Activated T-helper 2 cell treated with anti-CD3 and anti-CD28 coated beads, Interferon-gamma antibody, Interleukin-2, Interleukin-4, amounts not matched to agents 10 μg/mL and 5 μg/mL and 100 μg/mL, durations not matched to agents 14 hours and 24 hours and 36 hours (primary cell): ENCODE data around the gene TTLL11. TPM values are rescaled to one million over a fixed set of nuclear protein-coding genes. Genes with fewer than 3 reads are reported as not detected.
"Not testable (repeated sequence)": the region's sequence is repeated elsewhere in the genome, so short reads cannot be mapped to it uniquely, and the experiment has no call there.

Experiments used
- DNase-seq: peaks from one replicate; pipeline ENCODE4 v3.0.0; 2021; ENCODE audit warnings: low spot score
- H3K27ac Mint-ChIP-seq: one replicate; pipeline ENCODE4 v1.8.0; 2021; ENCODE audit warnings: mixed read lengths
- H3K27me3 Mint-ChIP-seq: one replicate; pipeline ENCODE4 v1.8.0; 2021; ENCODE audit warnings: low read depth, mixed read lengths
- H3K36me3 Mint-ChIP-seq: one replicate; pipeline ENCODE4 v1.8.0; 2021; ENCODE audit warnings: low read depth, mixed read lengths
- H3K4me1 Mint-ChIP-seq: one replicate; pipeline ENCODE4 v1.8.0; 2021; ENCODE audit warnings: low read depth, mixed read lengths
- H3K4me3 Mint-ChIP-seq: one replicate; pipeline ENCODE4 v1.8.0; 2021; ENCODE audit warnings: low read depth, mild to moderate bottlenecking, moderate library complexity, mixed read lengths
- H3K9me3 Mint-ChIP-seq: one replicate; pipeline ENCODE4 v1.8.0; 2021; ENCODE audit warnings: mixed read lengths
- intact Hi-C: fragments of 100-400 bp; cut with micrococcal nuclease; formaldehyde crosslinking; loops from one replicate; pipeline ENCODE4 v1.15.1; 2023
- total RNA-seq: library from RNA; stranded (reverse); gene quantifications from 2 replicates; pipeline ENCODE4 v1.2.3, GENCODE V29; 2022

Gene TTLL11
- total RNA-seq, 1 donor from 2014 or later = 2.2 TPM

DNA sequence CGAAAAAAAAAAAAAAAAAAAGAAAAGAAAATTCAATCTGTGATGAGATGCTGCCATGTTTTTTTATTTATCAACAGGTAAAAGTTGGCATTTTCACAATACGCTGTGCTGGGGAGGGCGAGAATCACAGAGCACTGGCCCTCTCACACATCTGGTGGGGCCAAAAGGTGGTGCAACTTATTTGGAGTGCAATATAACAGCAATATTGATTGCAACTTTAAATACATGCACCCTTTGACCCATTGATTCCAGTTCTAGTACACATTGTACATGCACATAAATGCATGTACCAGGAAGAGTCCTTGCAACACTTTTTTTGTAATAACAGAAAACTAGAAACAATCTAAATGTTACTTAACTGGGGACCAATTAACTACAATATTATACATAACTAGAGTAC, 282.6 kb downstream of the TTLL11 start:
- H3K9me3 Mint-ChIP-seq = no peaks in the 10 kb centered on the region
- no peaks in the 10 kb centered on the region for H3K36me3 Mint-ChIP-seq
- no peak overlapping the region for H3K27ac Mint-ChIP-seq
- no peaks in the 10 kb centered on the region for H3K27me3 Mint-ChIP-seq
- H3K4me3 Mint-ChIP-seq = no peak overlapping the region
- no peaks in the 10 kb centered on the region for H3K4me1 Mint-ChIP-seq
- intact Hi-C loops = no loop called here
- DNase-seq = no peak

DNA sequence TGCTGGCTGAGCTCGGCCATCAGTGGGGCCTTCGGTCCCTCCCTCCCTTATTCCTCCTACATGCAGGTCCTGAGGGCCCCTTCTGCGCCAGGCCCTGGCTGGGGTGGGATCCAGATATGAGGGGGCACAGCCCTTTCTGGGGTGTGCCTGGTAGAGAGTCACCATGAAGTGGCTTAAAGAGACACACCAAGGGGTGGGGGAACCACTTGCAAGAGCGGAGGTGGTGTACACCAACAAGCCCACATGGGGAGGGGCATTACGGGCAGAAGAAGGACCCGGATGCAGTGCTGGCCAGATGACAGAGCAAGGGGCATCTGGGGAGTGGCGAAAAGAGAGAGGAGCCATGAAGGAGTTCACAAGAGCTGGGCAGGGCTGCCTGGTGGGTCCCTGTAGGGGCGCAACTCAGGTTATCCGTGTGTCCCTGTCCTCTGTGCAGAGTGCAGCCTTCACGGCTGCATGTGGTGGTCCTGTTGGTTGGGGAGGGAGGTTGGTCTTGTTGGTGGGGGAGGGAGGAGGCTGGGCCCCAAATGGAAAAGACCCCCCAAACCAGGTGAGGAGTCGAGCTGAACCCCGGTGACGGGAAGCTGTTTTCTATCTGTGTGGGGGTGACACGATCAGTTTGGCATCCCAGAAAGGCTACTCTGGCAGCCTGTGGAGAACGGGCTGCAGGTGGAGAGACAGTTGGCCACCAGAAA, 283.6 kb downstream of the TTLL11 start:
- Mint-ChIP-seq H3K4me3 (no peak overlapping the region), H3K27me3 (no peaks in the 10 kb centered on the region), H3K27ac (no peak overlapping the region), H3K9me3 (peaks cover 6% of the 10 kb centered on the region), H3K36me3 (no peaks in the 10 kb centered on the region), H3K4me1 (no peaks in the 10 kb centered on the region)
- DNase-seq = no peak
- intact Hi-C loops = no loop called here

DNA sequence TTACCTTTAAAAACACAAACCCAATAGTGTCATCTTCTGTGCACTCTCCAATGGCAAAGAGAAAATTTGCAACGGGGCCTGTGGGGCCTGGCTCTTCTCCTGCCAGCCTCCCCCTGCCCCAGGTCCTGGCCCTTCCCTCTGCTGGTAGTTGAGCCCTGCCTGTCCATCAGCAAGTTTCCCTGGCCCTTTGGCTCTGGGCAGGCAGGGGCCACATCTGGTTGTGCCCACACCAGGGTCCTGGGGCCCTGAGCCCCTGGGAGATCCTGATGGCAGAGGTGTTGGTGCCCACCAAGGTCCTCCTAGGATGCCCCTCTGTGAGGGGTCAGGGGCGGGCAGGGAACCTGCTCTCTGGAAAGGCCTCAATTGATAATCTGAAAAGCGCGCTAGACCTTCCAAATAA, 284.3 kb downstream of the TTLL11 start:
- intact Hi-C loops = no loop called here
- no peak for DNase-seq
- H3K4me1 Mint-ChIP-seq = no peaks in the 10 kb centered on the region

DNA sequence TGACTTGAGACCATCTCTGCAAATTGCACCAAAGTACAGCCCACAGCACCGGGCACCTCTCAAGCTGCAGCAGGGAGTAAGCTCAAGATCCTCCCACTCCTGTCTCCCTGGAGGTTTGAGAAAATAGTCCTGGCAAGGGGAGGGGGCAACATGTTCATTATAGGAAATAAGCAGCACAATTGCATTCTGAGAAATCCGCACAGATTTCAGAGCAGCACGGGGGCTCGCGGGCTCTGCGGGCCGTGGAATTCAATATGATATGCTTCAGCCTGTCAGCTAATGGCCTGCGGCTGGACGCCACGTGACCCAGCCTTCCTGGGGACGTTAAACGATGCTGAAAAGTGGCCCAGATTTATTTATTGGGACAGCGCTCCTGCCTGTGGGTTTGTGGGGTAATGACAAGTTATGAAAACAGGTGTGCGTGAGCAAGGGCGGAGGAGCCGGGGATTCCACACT, 285.3 kb downstream of the TTLL11 start:
- intact Hi-C loops = no loop called here
- H3K4me3 Mint-ChIP-seq = no peak overlapping the region
- H3K9me3 Mint-ChIP-seq = peaks cover 6% of the 10 kb centered on the region
- H3K27ac Mint-ChIP-seq = no peak overlapping the region
- no peaks in the 10 kb centered on the region for H3K36me3 Mint-ChIP-seq
- no peaks in the 10 kb centered on the region for H3K27me3 Mint-ChIP-seq
- no peak for DNase-seq
- no peaks in the 10 kb centered on the region for H3K4me1 Mint-ChIP-seq

More for the DNA sequence above, 284.3 kb downstream of the TTLL11 start:
- Mint-ChIP-seq H3K4me3 (no peak overlapping the region), H3K9me3 (peaks cover 6% of the 10 kb centered on the region), H3K36me3 (no peaks in the 10 kb centered on the region), H3K27ac (no peak overlapping the region), H3K27me3 (no peaks in the 10 kb centered on the region)

DNA sequence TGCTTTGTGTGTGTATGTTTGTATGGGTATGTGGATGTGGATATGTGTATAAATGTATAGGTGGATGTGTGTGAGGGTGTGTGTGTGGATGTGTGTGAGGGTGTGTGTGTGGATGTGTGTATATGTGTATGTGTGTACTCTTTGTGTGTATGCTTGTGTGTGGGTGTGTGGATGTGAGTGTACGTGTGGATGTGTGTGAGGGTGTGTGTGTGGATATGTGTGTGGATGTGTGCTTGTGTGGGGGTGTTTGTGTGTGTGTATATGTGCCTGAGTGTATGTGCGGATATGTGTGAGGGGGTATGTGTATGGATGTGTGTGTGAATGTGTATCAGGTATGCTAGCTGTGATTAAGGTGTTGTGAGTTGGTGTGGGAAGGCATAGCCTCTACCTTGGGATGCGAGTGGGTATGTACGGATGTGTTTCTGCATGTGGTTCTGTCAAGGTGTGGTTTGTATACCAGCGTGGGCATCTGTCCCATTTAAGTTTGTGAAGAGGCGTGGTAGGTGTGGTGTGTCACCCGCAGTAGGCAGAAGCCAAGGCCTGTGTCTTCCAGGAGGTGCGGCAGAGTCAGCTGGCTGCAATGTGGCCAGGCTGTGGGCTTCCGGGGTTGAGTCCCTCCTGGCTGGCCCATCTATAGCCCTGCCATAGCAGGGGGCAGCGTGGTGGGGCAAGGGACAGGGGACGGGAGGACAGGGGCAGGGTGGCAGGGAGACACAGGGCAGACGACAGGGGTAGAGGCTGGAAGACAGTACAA, 285.9 kb downstream of the TTLL11 start:
- peaks cover 6% of the 10 kb centered on the region for H3K9me3 Mint-ChIP-seq
- intact Hi-C loops = no loop called here
- H3K36me3 Mint-ChIP-seq = no peaks in the 10 kb centered on the region
- no peaks in the 10 kb centered on the region for H3K4me1 Mint-ChIP-seq
- H3K4me3 Mint-ChIP-seq = no peak overlapping the region
- no peak for DNase-seq
- H3K27ac Mint-ChIP-seq = no peak overlapping the region
- peaks cover 3% of the 10 kb centered on the region for H3K27me3 Mint-ChIP-seq

DNA sequence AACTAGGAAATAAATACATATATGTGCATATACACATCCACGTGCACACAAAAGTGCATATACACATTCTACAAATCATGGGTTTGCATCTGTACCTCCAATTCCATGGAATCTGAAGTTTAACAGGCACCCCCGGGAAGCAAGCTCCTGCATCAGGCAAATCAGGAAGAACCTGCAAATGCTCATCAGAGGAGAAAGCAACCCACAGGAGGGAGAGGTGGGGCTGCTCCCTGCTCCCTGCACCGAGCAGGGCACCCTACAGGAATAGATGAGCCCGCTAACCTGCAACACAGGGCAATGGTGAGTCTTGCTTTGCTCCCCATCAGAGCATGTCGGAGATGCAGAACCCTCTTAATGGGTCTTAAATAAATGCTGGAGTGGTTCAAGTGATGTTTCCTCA, 290.4 kb downstream of the TTLL11 start:
- intact Hi-C loops = no loop called here
- Mint-ChIP-seq H3K4me1 (no peaks in the 10 kb centered on the region), H3K36me3 (no peaks in the 10 kb centered on the region), H3K9me3 (peaks cover 6% of the 10 kb centered on the region), H3K4me3 (no peak overlapping the region), H3K27me3 (peaks cover 4% of the 10 kb centered on the region), H3K27ac (no peak overlapping the region)
- DNase-seq = no peak

DNA sequence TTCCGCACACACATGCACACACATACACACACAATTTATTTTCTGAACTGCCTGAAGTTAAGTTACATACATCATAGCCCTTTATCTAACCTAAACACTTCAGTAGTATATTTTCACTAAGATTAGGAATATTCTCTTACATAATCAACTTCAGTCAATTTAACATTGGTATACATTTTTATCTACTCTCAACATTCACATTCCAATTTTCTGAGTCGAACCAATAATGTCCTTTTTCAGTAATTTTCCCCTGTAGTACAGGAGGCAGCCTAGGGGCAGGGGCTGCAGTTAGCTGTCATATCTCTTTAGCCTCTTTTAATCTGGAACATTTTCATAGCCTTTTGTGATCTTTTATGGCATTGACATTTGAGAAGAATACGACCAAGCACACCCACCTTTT, 291.5 kb downstream of the TTLL11 start:
- H3K4me1 Mint-ChIP-seq = no peaks in the 10 kb centered on the region
- intact Hi-C loops = no loop called here
- H3K27ac Mint-ChIP-seq = no peak overlapping the region
- no peak overlapping the region for H3K4me3 Mint-ChIP-seq
- H3K9me3 Mint-ChIP-seq = peaks cover 6% of the 10 kb centered on the region
- DNase-seq = no peak
- H3K36me3 Mint-ChIP-seq = no peaks in the 10 kb centered on the region
- peaks cover 4% of the 10 kb centered on the region for H3K27me3 Mint-ChIP-seq

DNA sequence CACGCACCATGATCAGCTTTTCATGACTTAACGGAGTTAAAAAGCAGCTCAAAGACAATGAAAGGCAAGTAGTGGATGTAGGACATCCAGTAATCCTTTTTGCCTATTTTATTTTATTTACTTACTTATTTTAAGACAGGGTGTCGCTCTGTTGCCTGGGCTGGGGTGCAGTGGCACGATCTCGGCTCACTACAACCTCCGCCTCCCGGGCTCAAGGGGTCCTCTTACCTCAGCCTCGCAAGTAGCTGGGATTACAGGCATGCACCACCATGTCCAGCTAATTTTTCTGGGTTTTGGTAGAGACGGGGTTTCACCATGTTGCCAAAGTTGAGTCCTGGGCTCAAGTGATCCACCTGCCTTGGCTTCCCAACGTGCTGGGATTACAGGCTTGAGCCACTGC, 292.7 kb downstream of the TTLL11 start:
- H3K9me3 Mint-ChIP-seq = peaks cover 6% of the 10 kb centered on the region
- H3K27ac Mint-ChIP-seq = no peak overlapping the region
- no peaks in the 10 kb centered on the region for H3K36me3 Mint-ChIP-seq
- intact Hi-C loops = no loop called here
- H3K4me1 Mint-ChIP-seq = no peaks in the 10 kb centered on the region
- no peak for DNase-seq
- H3K4me3 Mint-ChIP-seq = no peak overlapping the region
- peaks cover 4% of the 10 kb centered on the region for H3K27me3 Mint-ChIP-seq

DNA sequence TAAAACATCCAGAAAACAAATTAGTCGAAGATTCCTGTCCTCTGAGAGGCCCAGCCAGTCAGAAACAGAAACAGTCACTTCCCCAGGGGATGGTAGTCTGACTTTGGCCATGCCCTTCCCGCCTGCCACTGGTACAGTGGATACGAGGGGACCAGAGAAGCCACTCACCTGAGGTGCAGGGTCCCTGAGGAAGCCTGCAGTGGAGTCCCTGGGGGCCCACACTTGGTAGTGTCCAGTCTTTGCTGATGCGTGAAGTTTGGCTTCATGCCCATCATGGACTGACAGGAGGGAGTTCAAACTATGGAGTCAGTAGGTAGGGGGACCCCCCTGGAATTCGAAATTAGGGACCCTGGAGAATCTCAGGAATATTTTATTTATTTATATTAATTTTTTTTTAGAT, 294.2 kb downstream of the TTLL11 start:
- Mint-ChIP-seq H3K4me1 (no peaks in the 10 kb centered on the region), H3K36me3 (no peaks in the 10 kb centered on the region), H3K4me3 (no peak overlapping the region), H3K9me3 (no peaks in the 10 kb centered on the region), H3K27ac (no peak overlapping the region), H3K27me3 (peaks cover 4% of the 10 kb centered on the region)
- DNase-seq = no peak
- intact Hi-C loops = no loop called here

DNA sequence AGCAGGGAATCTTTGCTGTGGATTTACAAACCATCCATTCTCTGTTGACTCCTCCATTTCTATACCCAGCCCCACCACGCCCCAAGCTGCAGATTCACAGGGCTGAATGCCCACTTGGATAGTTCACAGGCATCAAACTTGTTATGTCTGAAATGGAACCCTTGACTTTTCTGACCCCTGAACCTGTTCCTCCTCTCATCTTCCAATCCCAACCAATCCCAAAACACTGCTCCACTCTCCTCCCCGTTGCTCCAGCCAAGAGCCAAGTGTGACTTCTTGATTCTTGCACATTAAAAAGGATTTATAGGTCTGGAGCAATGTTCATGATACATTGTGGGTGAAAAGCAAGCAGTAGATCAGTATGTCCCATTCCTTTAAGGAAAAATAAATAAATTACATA, 296.0 kb downstream of the TTLL11 start:
- Mint-ChIP-seq H3K36me3 (no peaks in the 10 kb centered on the region), H3K27me3 (peaks cover 1% of the 10 kb centered on the region), H3K4me3 (no peak overlapping the region), H3K27ac (no peak overlapping the region), H3K9me3 (no peaks in the 10 kb centered on the region), H3K4me1 (no peaks in the 10 kb centered on the region)
- intact Hi-C loops = no loop called here
- DNase-seq = no peak

DNA sequence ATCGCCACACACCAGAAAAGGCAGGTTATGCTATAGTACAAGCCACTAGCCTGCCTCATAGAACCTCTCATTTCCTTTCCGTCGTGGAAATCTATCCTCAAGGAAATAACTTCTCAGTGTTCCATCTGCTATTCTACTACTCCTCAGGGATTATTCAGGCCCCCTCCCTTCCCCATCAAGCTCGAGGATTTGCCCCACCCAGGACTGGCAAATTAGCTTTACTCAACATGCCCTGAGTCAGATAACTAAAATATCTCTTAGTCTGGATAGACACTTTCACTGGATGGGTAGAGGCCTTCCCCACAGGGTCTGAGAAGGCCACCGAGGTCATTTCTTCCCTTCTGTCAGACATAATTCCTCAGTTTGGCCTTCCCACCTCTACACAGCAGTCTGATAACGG, 298.8 kb downstream of the TTLL11 start:
- H3K36me3 Mint-ChIP-seq, H3K4me1 Mint-ChIP-seq, intact Hi-C loops, H3K27me3 Mint-ChIP-seq, H3K4me3 Mint-ChIP-seq, H3K9me3 Mint-ChIP-seq, H3K27ac Mint-ChIP-seq, DNase-seq: not testable (repeated sequence)

DNA sequence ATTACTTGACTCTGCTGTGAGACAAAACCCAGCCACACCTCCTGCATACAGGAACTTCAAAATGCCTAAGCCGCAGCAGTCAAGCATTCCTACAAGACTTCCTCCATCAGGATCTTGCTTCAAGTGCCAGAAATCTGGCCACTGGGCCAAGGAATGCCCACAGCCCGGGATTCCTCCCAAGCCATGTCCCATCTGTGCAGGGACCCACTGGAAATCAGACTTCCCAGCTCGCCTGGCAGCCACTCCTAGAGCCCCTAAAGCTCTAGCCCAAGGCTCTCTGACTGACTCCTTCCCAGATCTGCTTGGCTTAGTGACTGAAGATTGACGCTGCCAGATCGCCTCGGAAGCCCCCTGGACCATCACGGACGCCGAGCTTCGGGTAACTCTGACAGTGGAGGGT, 300.6 kb downstream of the TTLL11 start:
- intact Hi-C loops, H3K36me3 Mint-ChIP-seq, H3K9me3 Mint-ChIP-seq, H3K4me3 Mint-ChIP-seq, H3K27ac Mint-ChIP-seq, H3K27me3 Mint-ChIP-seq, H3K4me1 Mint-ChIP-seq, DNase-seq: not testable (repeated sequence)

DNA sequence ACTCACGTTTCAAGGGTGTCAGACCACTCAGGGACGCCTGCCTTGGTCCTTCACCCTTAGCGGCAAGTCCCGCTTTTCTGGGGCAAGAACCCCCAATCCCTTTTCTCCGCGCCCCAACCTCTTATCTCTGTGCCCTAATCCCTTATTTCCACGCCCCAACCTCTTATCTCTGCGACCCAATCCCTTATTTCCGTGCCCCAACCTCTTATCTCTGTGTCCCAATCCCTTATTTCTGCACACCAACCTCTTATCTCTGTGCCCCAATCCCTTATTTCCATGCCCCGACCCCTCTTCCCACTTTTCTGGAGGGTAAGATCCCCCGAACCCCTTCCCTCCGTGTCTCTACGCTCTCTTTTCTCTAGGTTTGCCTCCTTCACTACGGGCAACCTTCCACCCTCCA, 302.3 kb downstream of the TTLL11 start:
- DNase-seq = no peak
- H3K36me3 Mint-ChIP-seq = no peaks in the 10 kb centered on the region
- no peak overlapping the region for H3K4me3 Mint-ChIP-seq
- H3K27ac Mint-ChIP-seq = no peak overlapping the region
- no peaks in the 10 kb centered on the region for H3K4me1 Mint-ChIP-seq
- no peaks in the 10 kb centered on the region for H3K9me3 Mint-ChIP-seq
- intact Hi-C loops = no loop called here
- H3K27me3 Mint-ChIP-seq = no peaks in the 10 kb centered on the region
